Adipose tissue (tissue), 3 donors: ENCODE measurements around the gene DNALI1. TPM values are rescaled to one million over a fixed set of nuclear protein-coding genes. Genes with fewer than 3 reads are reported as not detected.

Experiments used
- polyA plus RNA-seq, 3 donors: library from polyadenylated mRNA; stranded (reverse); fragments of 200-250 nt; gene quantifications; one replicate each; pipeline ENCODE4 v1.2.3, GENCODE V29; 2013
- donor health status: healthy with polysubstance abuse.
- donor health status: Bipolar disorder and iron deficiency.
- donor health status: healthy.

Gene DNALI1
- polyA plus RNA-seq, 3 donors: 3.8 to 13.3 (median 10.6) TPM

Other genes starting within 250 kb of the DNALI1 start
- 100 to 1,000 TPM in 1 of 3 donors, 10 to 100 TPM in 1, 1 to 10 TPM in 1; 7.1 to 104 (median 40.0) TPM for gene ZC3H12A, start 82.4 kb upstream of the DNALI1 start, polyA plus RNA-seq
- 10 to 100 TPM; 27.6 to 57.4 (median 32.1) TPM for gene MEAF6, start 42.2 kb upstream of the DNALI1 start, polyA plus RNA-seq
- 1 to 10 TPM; 2.2 to 5.5 (median 5.0) TPM for gene SNIP1, start 2.6 kb upstream of the DNALI1 start, polyA plus RNA-seq
- 10 to 100 TPM; 17.7 to 49.4 (median 46.7) TPM for gene GNL2, start 39.0 kb downstream of the DNALI1 start, polyA plus RNA-seq
- 1 to 10 TPM in 1 of 3 donors, under 1 TPM in 2; 0.07 to 1.5 (median 0.77) TPM for gene RSPO1, start 78.0 kb downstream of the DNALI1 start, polyA plus RNA-seq
- under 1 TPM; 0.22 to 0.67 (median 0.56) TPM for gene CDCA8, start 135.6 kb downstream of the DNALI1 start, polyA plus RNA-seq
- gene EPHA10, start 208.2 kb downstream of the DNALI1 start, polyA plus RNA-seq: 1 to 10 TPM in 1 of 3 donors, under 1 TPM in 2; 0.04 to 2.0 (median 0.90) TPM
- 1 to 10 TPM in 1 of 3 donors, under 1 TPM in 2; 0.56 to 7.4 (median 0.97) TPM for gene MANEAL, start 236.9 kb downstream of the DNALI1 start, polyA plus RNA-seq